ENCODE data around the gene SPTLC2. TPM values are rescaled to one million over a fixed set of nuclear protein-coding genes. Genes with fewer than 3 reads are reported as not detected.

Gene SPTLC2
- total and polyA plus RNA-seq, 2 of the 13 experiments (the other 11 are each of a cell fraction or from before 2014, with no cell fraction given) = 17.4 to 17.5 TPM

DNA sequence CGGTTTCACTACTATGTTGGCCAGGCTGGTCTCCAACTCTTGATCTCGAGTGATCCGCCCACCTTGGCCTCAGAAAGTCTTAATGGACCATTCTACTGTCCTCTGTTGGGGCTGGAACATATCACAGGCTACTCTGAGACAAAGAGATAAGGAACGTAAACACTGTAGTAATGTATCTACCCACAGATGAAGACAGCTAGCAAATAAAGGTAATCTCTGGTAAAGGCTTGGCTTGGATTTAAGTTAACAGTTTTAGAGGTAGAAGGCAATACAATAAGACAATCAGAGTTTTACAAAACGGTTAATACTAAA, 73.2 kb downstream of the SPTLC2 start:
- H3K9ac ChIP-seq (ENCODE audit: insufficient read depth, low read depth, low read length) = no peak overlapping the region
- no peak overlapping the region for H3K4me3 ChIP-seq (replicated peaks in 1 of 3; ENCODE audit: insufficient read depth in 1 of 3, low read depth in 2 of 3, low read length in 3 of 3)

DNA sequence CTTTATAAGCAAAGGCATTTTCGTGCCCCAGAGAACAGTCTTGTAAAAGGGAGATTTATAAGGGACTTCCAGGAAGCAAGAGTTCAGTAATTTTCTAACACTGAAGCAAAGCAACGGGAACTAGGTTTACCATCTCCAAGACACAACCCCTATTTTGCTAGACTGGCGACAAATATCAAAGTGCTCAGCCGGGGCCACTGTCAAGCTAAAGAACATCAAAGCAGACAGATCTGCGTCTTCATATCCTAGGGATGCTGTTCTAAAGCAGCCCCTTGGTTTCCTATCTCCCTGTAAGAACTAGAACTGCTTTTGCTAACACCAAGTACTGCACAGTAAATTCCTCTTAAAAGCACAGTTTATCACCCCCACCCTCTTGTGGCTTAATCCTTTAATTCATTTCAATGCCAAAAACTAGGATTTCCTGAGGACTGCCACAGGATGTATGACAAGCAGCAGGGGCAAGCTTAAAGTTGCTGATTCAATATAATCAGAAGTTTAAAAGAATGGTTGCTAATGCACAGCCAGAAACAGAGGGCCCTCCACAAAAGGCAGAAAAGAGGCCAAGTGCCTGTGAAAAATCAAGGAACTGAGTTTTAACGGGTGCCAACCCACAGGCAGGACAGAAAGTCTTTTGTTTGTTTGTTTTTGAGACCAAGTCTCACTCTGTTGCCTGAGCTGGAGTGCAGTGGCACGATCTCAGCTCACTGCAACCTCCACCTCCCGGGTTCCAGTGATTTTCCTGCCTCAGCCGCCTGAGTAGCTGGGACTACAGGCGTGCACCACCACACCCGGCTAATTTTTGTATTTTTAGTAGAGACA, 73.8 kb downstream of the SPTLC2 start:
- FAIRE-seq = no peak
- in situ Hi-C loops (cut with HindIII; ENCODE audit: extremely low pct_ligation_motif_present, low pct_unique_long_range_greater_than_20kb) (loop anchor here (10.0 kb wide), 1 partner anchor 238 kb away; no protein-coding TSS in a partner anchor), intact Hi-C loops (cut with micrococcal nuclease; ENCODE audit: unreplicated experiment) (no loop called here)
- BruUV-seq (replicated peaks) = no TSS peak
- H3K36me3 ChIP-seq (replicated peaks in 1 of 2; ENCODE audit: control insufficient read depth in 1 of 2, insufficient read depth in 2 of 2, low read length in 2 of 2) = 0 out of 5 replicates have a peak, but pooled peaks cover 0 to 1% of the 10 kb centered on the region in 2 experiments
- TF ChIP-seq SNAPC2 (CRISPR knock-in tag; IDR thresholded peaks at IDR 0.05) = no peak
- no peak for TF ChIP-seq HMG20B (CRISPR knock-in tag; conservative IDR thresholded peaks at IDR 0.05)
- TF ChIP-seq, protein P1, sequence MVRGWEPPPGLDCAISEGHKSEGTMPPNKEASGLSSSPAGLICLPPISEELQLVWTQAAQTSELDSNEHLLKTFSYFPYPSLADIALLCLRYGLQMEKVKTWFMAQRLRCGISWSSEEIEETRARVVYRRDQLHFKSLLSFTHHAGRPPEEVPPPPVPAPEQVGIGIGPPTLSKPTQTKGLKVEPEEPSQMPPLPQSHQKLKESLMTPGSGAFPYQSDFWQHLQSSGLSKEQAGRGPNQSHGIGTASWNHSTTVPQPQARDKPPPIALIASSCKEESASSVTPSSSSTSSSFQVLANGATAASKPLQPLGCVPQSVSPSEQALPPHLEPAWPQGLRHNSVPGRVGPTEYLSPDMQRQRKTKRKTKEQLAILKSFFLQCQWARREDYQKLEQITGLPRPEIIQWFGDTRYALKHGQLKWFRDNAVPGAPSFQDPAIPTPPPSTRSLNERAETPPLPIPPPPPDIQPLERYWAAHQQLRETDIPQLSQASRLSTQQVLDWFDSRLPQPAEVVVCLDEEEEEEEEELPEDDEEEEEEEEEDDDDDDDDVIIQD (CRISPR knock-in tag; IDR thresholded peaks at IDR 0.05; ENCODE audit: low read depth) = no peak
- TF ChIP-seq TCF7 (IDR thresholded peaks at IDR 0.05; ENCODE audit: low read depth) = no peak
- TF ChIP-seq NFIB (CRISPR knock-in tag; IDR thresholded peaks at IDR 0.05; ENCODE audit: borderline replicate concordance) = no peak
- TF ChIP-seq, protein P2, sequence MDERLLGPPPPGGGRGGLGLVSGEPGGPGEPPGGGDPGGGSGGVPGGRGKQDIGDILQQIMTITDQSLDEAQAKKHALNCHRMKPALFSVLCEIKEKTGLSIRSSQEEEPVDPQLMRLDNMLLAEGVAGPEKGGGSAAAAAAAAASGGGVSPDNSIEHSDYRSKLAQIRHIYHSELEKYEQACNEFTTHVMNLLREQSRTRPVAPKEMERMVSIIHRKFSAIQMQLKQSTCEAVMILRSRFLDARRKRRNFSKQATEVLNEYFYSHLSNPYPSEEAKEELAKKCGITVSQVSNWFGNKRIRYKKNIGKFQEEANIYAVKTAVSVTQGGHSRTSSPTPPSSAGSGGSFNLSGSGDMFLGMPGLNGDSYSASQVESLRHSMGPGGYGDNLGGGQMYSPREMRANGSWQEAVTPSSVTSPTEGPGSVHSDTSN (CRISPR knock-in tag; IDR thresholded peaks at IDR 0.05) = no peak
- no peak for TF ChIP-seq ZNF83 (CRISPR knock-in tag; IDR thresholded peaks at IDR 0.05; ENCODE audit: borderline replicate concordance)
- no peaks in the 10 kb centered on the region for H3K27me3 ChIP-seq (ENCODE audit: control insufficient read depth in 1 of 2, insufficient read depth in 2 of 2, low read length in 2 of 2)
- H3K4me3 ChIP-seq (replicated peaks in 1 of 3; ENCODE audit: insufficient read depth in 1 of 3, low read depth in 2 of 3, low read length in 3 of 3) = no peak overlapping the region
- peaks cover 14% of the 10 kb centered on the region for H3K4me1 ChIP-seq (ENCODE audit: insufficient read depth, low read length)
- WGBS (ENCODE audit: low lambda C conversion rate) = 82% methylated on average over 9 of the region's 11 CpGs
- H3K4me2 ChIP-seq (ENCODE audit: low read depth, low read length) = no peak overlapping the region
- H3K27ac ChIP-seq (ENCODE audit: extremely low read length, insufficient read depth, low read length) = no peak overlapping the region
- POLR2A ChIA-PET = no interaction called here
- no peak overlapping the region for H3K9ac ChIP-seq (ENCODE audit: insufficient read depth, low read depth, low read length)
- ATAC-seq = no peak; the same call in 2 of the 3 replicates
- no peak overlapping the region for H2AFZ ChIP-seq (ENCODE audit: low read length)
- CTCF ChIA-PET (ENCODE audit: low intra/inter-chr PET ratio, low total read pairs) = no interaction called here
- H3K9me3 ChIP-seq (ENCODE audit: low read length) = no peaks in the 10 kb centered on the region
- DNase-seq (ENCODE audit: low spot score) = no peak
- H4K20me1 ChIP-seq (ENCODE audit: insufficient read depth, low read length) = no peaks in the 10 kb centered on the region
- H3K79me2 ChIP-seq (ENCODE audit: insufficient read depth, low read length) = no peaks in the 10 kb centered on the region

More for the DNA sequence above, 73.2 kb downstream of the SPTLC2 start:
- intact Hi-C loops (cut with micrococcal nuclease; ENCODE audit: unreplicated experiment) (no loop called here), in situ Hi-C loops (cut with HindIII; ENCODE audit: extremely low pct_ligation_motif_present, low pct_unique_long_range_greater_than_20kb) (loop anchor here (10.0 kb wide), 1 partner anchor 238 kb away; no protein-coding TSS in a partner anchor)
- Histone ChIP-seq H2AFZ (ENCODE audit: low read length) (no peak overlapping the region), H3K27me3 (ENCODE audit: control insufficient read depth in 1 of 2, insufficient read depth in 2 of 2, low read length in 2 of 2) (no peaks in the 10 kb centered on the region), H4K20me1 (ENCODE audit: insufficient read depth, low read length) (no peaks in the 10 kb centered on the region), H3K79me2 (ENCODE audit: insufficient read depth, low read length) (no peaks in the 10 kb centered on the region), H3K9me3 (ENCODE audit: low read length) (no peaks in the 10 kb centered on the region), H3K36me3 (replicated peaks in 1 of 2; ENCODE audit: control insufficient read depth in 1 of 2, insufficient read depth in 2 of 2, low read length in 2 of 2) (peaks cover 0 to 1% of the 10 kb centered on the region in 2 experiments; a peak in 1 of 5 replicates), H3K4me2 (ENCODE audit: low read depth, low read length) (no peak overlapping the region), H3K4me1 (ENCODE audit: insufficient read depth, low read length) (peaks cover 14% of the 10 kb centered on the region), H3K27ac (ENCODE audit: extremely low read length, insufficient read depth, low read length) (no peak overlapping the region)
- BruUV-seq (replicated peaks) = no TSS peak
- TF ChIP-seq FOXA1 (IDR thresholded peaks at IDR 0.05) = no peak
- TF ChIP-seq FOXA1 (CRISPR knock-in tag; IDR thresholded peaks at IDR 0.05) = 0 out of 2 replicates have a peak, but pooled peaks have one; percentile 18
- TF ChIP-seq SOX13 (IDR thresholded peaks at IDR 0.05) = no peak
- peak in 1 of 2 experiments; percentile 15; a peak in 1 of 4 replicates for TF ChIP-seq SOX13 (CRISPR knock-in tag; conservative IDR thresholded peaks at IDR 0.05 in 1 of 2, IDR thresholded peaks at IDR 0.05 in 1 of 2)
- TF ChIP-seq SMAD1 (CRISPR knock-in tag; IDR thresholded peaks at IDR 0.05; ENCODE audit: borderline replicate concordance, low read depth) = no peak
- TF ChIP-seq, protein P3, sequence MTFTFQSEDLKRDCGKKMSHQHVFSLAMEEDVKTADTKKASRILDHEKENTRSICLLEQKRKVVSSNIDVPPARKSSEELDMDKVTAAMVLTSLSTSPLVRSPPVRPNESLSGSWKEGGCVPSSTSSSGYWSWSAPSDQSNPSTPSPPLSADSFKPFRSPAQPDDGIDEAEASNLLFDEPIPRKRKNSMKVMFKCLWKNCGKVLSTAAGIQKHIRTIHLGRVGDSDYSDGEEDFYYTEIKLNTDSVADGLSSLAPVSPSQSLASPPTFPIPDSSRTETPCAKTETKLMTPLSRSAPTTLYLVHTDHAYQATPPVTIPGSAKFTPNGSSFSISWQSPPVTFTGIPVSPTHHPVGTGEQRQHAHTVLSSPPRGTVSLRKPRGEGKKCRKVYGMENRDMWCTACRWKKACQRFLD (CRISPR knock-in tag; IDR thresholded peaks at IDR 0.05; ENCODE audit: borderline replicate concordance) = no peak
- DNase-seq (ENCODE audit: low spot score) (peak; percentile 48), FAIRE-seq (no peak), ATAC-seq (peak; percentile 68)
- CTCF ChIA-PET (ENCODE audit: low intra/inter-chr PET ratio, low total read pairs) = no interaction called here
- POLR2A ChIA-PET = no interaction called here
- WGBS (ENCODE audit: low lambda C conversion rate) = 55% methylated on average over 5 of the region's 5 CpGs
